Neural cell (in vitro differentiated cells): Measurements from ENCODE around the gene RNF19B. TPM values are rescaled to one million over a fixed set of nuclear protein-coding genes. Genes with fewer than 3 reads are reported as not detected.

Source experiments
- H2AFZ ChIP-seq: fragments of 200-600, 300-800 bp; sonication (generic), shearing (Covaris generic); 2 replicates; pipeline ENCODE4 v1.6.0; 2014; ENCODE audit warnings: low read depth, mild to moderate bottlenecking, antibody characterized with exemption, low read length, moderate library complexity
- H3F3A ChIP-seq: fragments of 200-600 bp; shearing (Covaris generic); 2 replicates; pipeline ENCODE4 v1.6.1; 2016; ENCODE audit warnings: mild to moderate bottlenecking, moderate library complexity, mixed read lengths, antibody characterized with exemption, low read length; ENCODE audit not compliant: insufficient read depth, poor library complexity, severe bottlenecking
- H3K27ac ChIP-seq: fragments of 200-600, 300-800 bp; sonication (generic), shearing (Covaris generic); 2 replicates; pipeline ENCODE4 v1.5.1; 2014; ENCODE audit warnings: mild to moderate bottlenecking, low read length, moderate library complexity
- H3K27me3 ChIP-seq: fragments of 300-800, 200-600 bp; sonication (generic), shearing (Covaris generic); 2 replicates; pipeline ENCODE4 v1.6.0; 2014; ENCODE audit warnings: mild to moderate bottlenecking, low read depth, low read length, moderate library complexity; ENCODE audit not compliant: insufficient read depth
- H3K36me3 ChIP-seq: fragments of 300-800, 200-600 bp; sonication (generic), shearing (Covaris generic); 2 replicates; pipeline ENCODE4 v1.5.1; 2014; ENCODE audit warnings: mild to moderate bottlenecking, antibody characterized with exemption, low read length, moderate library complexity; ENCODE audit not compliant: insufficient read depth
- H3K4me2 ChIP-seq: fragments of 300-800, 200-600 bp; sonication (generic), shearing (Covaris generic); 2 replicates; pipeline ENCODE4 v1.6.0; 2014; ENCODE audit warnings: mild to moderate bottlenecking, low read length
- H3K4me3 ChIP-seq: fragments of 300-800, 200-600 bp; sonication (generic), shearing (Covaris generic); 2 replicates; pipeline ENCODE4 v1.5.1; 2014; ENCODE audit warnings: mild to moderate bottlenecking, low read length, moderate library complexity
- H3K79me2 ChIP-seq: fragments of 200-600 bp; shearing (Covaris generic); replicated peaks from 2 replicates; pipeline ENCODE4 v1.6.0; 2014; ENCODE audit warnings: mild to moderate bottlenecking, low read length, moderate library complexity; ENCODE audit not compliant: insufficient read depth
- H3K9ac ChIP-seq: fragments of 300-800, 200-600 bp; sonication (generic), shearing (Covaris generic); 2 replicates; pipeline ENCODE4 v1.6.1; 2016; ENCODE audit warnings: mild to moderate bottlenecking, low read length, mixed read lengths
- H3K9me2 ChIP-seq: fragments of 200-600 bp; shearing (Covaris generic); 2 replicates; pipeline ENCODE4 v1.6.1; 2016; ENCODE audit warnings: mild to moderate bottlenecking, low read length, mixed read lengths; ENCODE audit not compliant: insufficient read depth
- H3K9me3 ChIP-seq: fragments of 200-600, 300-800 bp; sonication (generic), shearing (Covaris generic); 2 replicates; pipeline ENCODE4 v1.6.1; 2016; ENCODE audit warnings: mild to moderate bottlenecking, mixed run types, low read length, moderate library complexity, mixed read lengths
- H4K20me1 ChIP-seq: fragments of 200-600 bp; shearing (Covaris generic); 2 replicates; pipeline ENCODE4 v1.6.1; 2016; ENCODE audit warnings: mild to moderate bottlenecking, mixed run types; ENCODE audit not compliant: insufficient read depth
- CTCF ChIP-seq: fragments of 450-650 bp; IDR thresholded peaks from 2 replicates; pipeline ENCODE4 v1.5.1; 2014; ENCODE audit warnings: antibody characterized with exemption, mild to moderate bottlenecking, moderate library complexity; ENCODE audit not compliant: poor library complexity, severe bottlenecking
- EP300 ChIP-seq: fragments of 450-650 bp; conservative IDR thresholded peaks from 2 replicates; pipeline ENCODE4 v1.6.1; 2014; ENCODE audit warnings: antibody characterized with exemption, mild to moderate bottlenecking, moderate library complexity; ENCODE audit not compliant: poor library complexity, severe bottlenecking
- EZH2 ChIP-seq: fragments of 200-600, 300-800 bp; shearing (Covaris generic), sonication (generic); IDR thresholded peaks from 2 replicates; pipeline ENCODE4 v1.6.1; 2014; ENCODE audit warnings: antibody characterized with exemption, low read length, borderline replicate concordance, mild to moderate bottlenecking; ENCODE audit not compliant: insufficient read depth, poor library complexity, severe bottlenecking
- MXI1 ChIP-seq: fragments of 450-650 bp; conservative IDR thresholded peaks from 2 replicates; pipeline ENCODE4 v1.6.1; 2014; ENCODE audit warnings: antibody characterized with exemption, mild to moderate bottlenecking; ENCODE audit not compliant: poor library complexity, severe bottlenecking
- POLR2AphosphoS5 ChIP-seq: IDR thresholded peaks from 2 replicates; pipeline ENCODE4 v1.6.1; 2012
- REST ChIP-seq: IDR thresholded peaks from 2 replicates; pipeline ENCODE4 v1.6.1; 2012; ENCODE audit warnings: borderline replicate concordance
- TAF1 ChIP-seq: IDR thresholded peaks from 2 replicates; pipeline ENCODE4 v1.6.1; 2012; ENCODE audit warnings: low read depth
- polyA plus RNA-seq: library from polyadenylated mRNA; depleted of rRNA; stranded (reverse); fragments of >200 nt; gene quantifications from 2 replicates; pipeline ENCODE4 v1.2.3, GENCODE V29; 2014

The RNF19B gene
- polyA plus RNA-seq, 1 donor from 2014 or later = 22.1 TPM

GRCh38 chr1:32953495-32953894 lies 11.1 kb downstream of the RNF19B start:
- no peaks in the 10 kb centered on the region for H3K9me2 ChIP-seq
- H3K9ac ChIP-seq = no peak overlapping the region
- H4K20me1 ChIP-seq = no peaks in the 10 kb centered on the region
- TF ChIP-seq POLR2AphosphoS5 = no peak
- no peak for TF ChIP-seq EP300
- no peaks in the 10 kb centered on the region for H3K9me3 ChIP-seq
- H3K27ac ChIP-seq = no peak overlapping the region
- no peak overlapping the region for H2AFZ ChIP-seq
- H3K79me2 ChIP-seq = peaks cover 33% of the 10 kb centered on the region
- H3F3A ChIP-seq = no peaks in the 10 kb centered on the region
- no peaks in the 10 kb centered on the region for H3K27me3 ChIP-seq
- H3K4me2 ChIP-seq = no peak overlapping the region
- H3K36me3 ChIP-seq = no peaks in the 10 kb centered on the region
- H3K4me3 ChIP-seq = no peak overlapping the region

GRCh38 chr1:32949519-32949918 lies 15.1 kb downstream of the RNF19B start:
- Histone ChIP-seq H3K9me3 (no peaks in the 10 kb centered on the region), H3K9me2 (no peaks in the 10 kb centered on the region), H3K27ac (no peak overlapping the region), H2AFZ (no peak overlapping the region), H3K4me2 (no peak overlapping the region), H3K36me3 (no peaks in the 10 kb centered on the region), H3K79me2 (peaks cover 6% of the 10 kb centered on the region), H4K20me1 (no peaks in the 10 kb centered on the region), H3K27me3 (no peaks in the 10 kb centered on the region), H3F3A (no peaks in the 10 kb centered on the region), H3K4me3 (no peak overlapping the region), H3K9ac (no peak overlapping the region)
- no peak for TF ChIP-seq CTCF

GRCh38 chr1:32948905-32949304 lies 15.7 kb downstream of the RNF19B start:
- Histone ChIP-seq H2AFZ (no peak overlapping the region), H3K4me3 (no peak overlapping the region), H3K9ac (peak overlapping the region; percentile 68), H3K27ac (peak overlapping the region; percentile 95), H3K9me3 (no peaks in the 10 kb centered on the region), H3K27me3 (no peaks in the 10 kb centered on the region), H3K79me2 (peaks cover 6% of the 10 kb centered on the region), H4K20me1 (no peaks in the 10 kb centered on the region), H3F3A (no peaks in the 10 kb centered on the region), H3K36me3 (peaks cover 3% of the 10 kb centered on the region), H3K9me2 (no peaks in the 10 kb centered on the region), H3K4me2 (peak overlapping the region; percentile 70)
- TF ChIP-seq TAF1 = no peak
- TF ChIP-seq CTCF = no peak
- no peak for TF ChIP-seq EZH2
- TF ChIP-seq MXI1 = no peak
- no peak for TF ChIP-seq POLR2AphosphoS5
- TF ChIP-seq EP300 = no peak
- no peak for TF ChIP-seq REST
